Measurements from ENCODE around the gene PID1.

- TF ChIP-seq, protein P1, sequence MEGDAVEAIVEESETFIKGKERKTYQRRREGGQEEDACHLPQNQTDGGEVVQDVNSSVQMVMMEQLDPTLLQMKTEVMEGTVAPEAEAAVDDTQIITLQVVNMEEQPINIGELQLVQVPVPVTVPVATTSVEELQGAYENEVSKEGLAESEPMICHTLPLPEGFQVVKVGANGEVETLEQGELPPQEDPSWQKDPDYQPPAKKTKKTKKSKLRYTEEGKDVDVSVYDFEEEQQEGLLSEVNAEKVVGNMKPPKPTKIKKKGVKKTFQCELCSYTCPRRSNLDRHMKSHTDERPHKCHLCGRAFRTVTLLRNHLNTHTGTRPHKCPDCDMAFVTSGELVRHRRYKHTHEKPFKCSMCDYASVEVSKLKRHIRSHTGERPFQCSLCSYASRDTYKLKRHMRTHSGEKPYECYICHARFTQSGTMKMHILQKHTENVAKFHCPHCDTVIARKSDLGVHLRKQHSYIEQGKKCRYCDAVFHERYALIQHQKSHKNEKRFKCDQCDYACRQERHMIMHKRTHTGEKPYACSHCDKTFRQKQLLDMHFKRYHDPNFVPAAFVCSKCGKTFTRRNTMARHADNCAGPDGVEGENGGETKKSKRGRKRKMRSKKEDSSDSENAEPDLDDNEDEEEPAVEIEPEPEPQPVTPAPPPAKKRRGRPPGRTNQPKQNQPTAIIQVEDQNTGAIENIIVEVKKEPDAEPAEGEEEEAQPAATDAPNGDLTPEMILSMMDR (IDR thresholded peaks at IDR 0.05), result no peak
- TF ChIP-seq POLR2A (IDR thresholded peaks at IDR 0.05), result no peak
Observed at GRCh38 chr2:229252996-229253395, 18.1 kb downstream of the PID1 start.

Measured in right lobe of liver (tissue), 4 donors.